Stromal cell of bone marrow (primary cell): Measurements from ENCODE around the gene SH2B2.
"Not testable (repeated sequence)": the region's sequence is repeated elsewhere in the genome, so short reads cannot be mapped to it uniquely, and the experiment has no call there.

Experiments used
- DNase-seq: peaks from one replicate; pipeline ENCODE4 v3.0.0-alpha.2; 2012; ENCODE audit warnings: low read depth

The SH2B2 gene

DNA sequence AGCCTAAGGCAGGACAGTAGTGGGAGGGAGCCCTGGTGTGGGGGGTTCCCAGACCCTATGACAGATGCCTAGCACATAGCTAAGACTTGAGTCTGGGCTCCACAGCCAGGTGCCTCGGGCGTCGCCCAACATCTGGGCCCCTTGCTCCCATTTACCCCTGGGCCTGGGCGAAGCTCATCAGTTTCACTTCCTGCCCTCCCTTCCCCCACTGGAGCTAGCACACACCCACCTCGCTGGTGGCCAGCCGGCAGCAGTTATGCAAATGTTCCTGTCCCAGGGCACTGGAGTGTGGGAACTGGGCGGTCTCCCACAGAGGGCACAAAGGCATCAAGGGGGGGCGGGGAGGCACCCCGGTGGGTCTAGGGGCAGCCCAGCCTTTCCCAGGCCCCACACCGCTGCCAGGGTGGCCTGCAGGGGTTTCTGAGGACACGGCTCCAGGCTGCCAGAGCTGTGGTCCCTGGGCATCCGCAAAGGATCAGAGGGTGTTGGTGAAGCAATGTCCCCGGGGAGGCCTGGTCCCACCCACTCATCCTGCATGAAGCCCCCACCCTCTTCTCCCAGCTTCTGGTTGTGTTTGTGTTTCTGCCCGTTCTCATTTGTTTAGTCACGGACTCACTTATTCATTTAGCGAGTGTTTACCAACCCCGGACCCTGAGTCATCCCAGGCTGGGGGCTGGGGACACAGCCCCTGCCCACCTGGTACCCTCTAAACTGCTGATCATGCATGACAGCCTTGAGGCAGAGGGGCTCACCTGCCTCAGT lies 20.4 kb downstream of the SH2B2 start:
- peak; percentile 9 for DNase-seq

DNA sequence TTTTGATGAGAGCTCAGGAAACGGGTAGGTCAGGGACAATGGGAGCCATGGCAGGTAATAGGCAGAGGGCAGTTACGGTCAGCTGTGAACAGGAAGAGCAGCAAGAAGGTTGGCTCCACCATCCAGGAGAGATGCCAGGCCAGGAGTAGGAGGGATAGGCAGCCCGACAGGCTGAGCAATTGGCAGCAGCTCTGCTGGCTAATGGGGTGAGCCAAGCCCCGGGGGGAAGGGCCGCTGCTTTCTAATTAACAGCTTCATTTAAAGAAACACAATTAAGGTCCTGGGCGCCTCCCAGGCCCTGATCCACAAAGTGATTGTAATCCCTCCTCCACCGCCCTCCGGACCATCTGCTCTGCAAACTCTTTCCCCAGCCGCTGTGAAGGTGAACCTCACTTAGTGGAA lies 23.7 kb downstream of the SH2B2 start:
- DNase-seq, result no peak

DNA sequence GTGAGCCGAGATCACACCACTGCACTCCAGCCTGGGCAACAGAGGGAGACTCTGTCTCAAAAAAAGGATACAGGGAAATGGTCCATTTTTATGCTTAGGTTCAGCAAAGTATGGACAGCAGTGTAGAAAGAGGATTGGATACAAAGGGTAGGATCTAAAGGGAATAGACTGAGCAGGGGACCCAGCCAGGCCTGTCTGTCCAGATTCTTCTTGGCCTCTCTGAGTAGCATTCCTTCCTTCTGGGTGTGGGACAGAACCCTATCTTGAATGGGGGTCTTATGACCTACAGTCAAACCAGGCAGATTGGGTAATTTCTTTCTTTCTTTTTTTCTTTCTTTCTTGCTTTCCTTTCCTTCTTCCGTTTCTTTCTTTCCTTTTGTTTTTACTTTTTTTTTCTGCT lies 25.6 kb downstream of the SH2B2 start:
- no peak for DNase-seq

DNA sequence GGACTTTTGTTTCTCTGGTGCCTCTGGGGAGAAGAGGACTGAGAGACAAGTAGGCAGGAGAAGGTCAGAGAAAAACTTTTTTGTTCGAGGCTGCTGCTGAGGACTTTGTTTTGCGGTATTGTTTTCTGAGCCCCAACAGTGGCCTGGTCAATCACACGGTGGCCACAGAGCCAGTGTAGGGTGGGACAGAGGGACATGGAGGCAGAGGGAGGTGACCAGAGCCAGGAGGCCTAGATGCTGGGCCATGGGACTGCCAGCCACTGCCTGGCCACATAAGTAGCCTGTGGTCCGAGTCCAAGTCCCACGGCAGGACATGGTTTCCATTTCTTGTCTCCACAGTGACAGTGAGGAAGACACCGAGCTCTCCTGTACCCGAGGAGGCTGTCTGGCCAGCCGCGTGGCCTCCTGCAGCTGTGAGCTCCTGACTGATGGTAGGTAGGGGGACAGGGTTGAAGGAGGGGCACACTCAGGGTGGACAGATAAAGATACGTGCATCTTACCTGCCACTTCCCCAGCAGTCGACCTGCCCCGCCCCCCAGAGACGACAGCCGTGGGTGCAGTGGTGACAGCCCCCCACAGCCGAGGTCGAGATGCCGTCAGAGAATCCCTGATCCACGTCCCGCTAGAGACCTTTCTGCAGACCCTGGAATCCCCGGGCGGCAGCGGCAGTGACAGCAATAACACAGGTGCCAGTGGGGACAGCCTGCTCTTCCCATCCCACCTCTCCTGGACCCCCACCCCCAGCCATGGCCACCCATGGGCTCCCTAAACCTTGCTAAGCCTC lies 27.5 kb downstream of the SH2B2 start:
- DNase-seq, result no peak

DNA sequence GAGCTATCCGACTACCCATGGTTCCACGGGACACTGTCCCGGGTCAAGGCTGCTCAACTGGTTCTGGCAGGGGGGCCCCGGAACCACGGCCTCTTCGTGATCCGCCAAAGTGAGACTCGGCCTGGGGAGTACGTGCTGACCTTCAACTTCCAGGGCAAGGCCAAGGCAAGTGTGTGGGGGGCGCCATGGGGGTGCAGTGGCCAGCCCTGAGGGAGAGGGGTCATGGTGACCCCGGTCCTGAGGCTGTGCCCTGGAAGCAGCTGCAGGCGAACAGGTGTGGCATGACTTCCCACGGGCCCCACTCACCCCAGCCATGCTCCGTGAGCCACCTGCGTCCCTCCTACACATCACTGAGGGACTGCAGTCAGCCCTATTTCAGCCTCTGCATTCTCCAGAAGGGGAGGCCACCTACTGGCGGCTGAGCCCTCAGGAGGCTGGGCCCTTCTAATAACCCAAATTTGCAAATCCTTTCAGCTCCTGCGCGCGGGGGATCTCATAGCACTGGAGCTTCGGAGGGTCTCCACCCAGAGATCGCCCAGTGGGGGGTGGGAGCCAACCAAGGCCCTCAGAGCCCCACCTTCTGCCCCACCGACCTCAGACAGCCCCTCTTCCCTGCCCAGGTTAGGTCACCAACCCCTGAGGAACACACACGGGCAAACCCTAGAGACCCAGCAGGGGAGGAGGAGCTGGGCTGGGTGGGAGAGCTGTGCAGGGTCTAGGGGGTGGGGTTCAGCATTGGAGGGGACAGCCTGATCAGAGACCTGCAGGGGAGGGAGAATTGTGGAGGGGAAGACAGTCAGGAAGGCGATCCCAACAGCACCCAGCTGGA lies 30.8 kb downstream of the SH2B2 start:
- no peak for DNase-seq

DNA sequence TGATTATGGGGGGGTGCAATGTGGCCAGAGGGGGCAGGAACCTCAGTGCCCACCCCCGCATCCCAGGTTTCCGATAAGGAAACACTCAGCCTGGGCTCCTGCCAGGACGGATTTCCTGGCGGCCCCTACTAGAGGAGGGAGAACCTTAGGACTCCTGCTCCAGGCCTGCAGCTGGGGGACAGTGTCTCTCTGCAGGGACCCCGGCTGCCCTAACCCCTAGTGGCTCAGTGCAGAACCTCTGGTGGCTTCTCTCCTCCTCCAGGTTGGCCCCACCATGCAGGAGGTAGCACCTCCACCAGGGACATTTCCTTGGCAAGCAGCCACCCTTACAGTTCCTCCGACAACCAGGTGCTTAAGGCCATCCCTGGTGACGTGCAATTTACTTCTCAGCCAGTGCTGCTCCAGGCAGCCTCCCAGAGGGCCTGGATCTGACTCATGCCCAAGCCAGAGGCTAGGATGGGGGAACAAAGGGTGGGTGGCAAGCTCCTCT lies 31.9 kb downstream of the SH2B2 start:
- no peak for DNase-seq

DNA sequence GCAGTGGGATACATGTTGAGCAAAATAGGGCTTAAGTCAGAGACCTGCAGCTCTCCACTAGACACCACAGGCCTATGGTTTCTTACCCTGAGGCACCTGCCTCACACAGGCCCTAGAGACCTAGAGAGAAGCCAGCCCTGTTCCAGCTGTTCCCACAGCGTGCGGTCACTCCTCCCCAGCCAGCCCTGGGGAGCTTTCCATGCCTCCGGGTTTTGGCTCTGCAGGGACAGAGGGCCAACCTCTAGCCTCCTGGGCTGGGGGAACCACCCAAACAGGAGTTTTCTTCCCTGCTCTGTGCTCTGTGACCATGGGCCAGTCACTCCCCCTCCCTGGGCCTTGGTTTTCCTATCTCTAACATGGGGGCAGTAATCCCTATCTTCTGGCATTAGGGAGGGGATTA lies 33.0 kb downstream of the SH2B2 start:
- DNase-seq, result no peak

DNA sequence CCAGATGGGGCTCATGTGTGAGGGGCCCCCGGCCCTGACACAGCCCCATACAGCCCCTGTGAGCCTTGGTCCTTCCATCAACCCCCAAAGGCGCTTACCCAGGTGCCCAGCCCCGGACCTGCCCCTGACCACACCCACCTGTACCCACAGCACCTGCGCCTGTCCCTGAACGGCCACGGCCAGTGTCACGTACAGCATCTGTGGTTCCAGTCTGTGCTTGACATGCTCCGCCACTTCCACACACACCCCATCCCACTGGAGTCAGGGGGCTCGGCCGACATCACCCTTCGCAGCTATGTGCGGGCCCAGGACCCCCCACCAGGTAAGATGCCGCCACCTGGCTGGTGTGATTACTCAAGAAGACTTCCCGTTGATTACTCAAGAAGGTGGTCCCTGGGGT lies 33.5 kb downstream of the SH2B2 start:
- no peak for DNase-seq

DNA sequence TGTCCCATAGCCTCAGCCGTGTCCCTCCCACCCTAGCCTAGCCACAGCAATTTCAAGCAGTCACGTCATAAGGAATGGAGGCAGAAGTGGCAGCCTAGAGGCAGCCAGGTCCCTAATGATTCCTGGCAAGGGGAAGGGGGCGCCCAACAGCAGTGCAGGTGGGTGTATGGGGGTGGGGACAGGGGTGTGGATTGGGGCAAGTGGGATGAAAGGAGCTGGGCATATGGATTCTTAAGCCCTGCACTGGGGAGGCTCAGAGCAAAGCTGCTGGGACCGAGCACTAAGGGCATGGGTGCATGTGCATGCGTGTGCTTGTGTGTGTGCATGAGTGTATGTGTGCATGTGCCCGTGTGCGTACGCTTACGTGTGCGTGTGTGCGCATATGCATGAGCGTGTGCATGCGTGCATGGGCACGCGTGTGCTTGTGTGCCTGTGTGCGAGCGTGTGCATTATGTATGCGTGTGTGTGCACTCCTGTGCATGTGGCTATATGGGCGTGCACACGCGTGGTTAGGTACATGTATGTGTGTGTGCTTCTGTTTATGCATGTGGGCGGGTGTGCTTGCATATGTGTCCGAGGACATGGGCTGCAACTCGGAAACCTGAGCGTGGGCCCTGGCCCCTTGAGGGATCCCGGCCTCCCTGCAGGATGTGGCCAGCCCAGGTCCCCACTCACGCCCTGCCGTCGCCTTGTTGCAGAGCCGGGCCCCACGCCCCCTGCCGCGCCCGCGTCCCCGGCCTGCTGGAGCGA lies 34.1 kb downstream of the SH2B2 start:
- no peak for DNase-seq

DNA sequence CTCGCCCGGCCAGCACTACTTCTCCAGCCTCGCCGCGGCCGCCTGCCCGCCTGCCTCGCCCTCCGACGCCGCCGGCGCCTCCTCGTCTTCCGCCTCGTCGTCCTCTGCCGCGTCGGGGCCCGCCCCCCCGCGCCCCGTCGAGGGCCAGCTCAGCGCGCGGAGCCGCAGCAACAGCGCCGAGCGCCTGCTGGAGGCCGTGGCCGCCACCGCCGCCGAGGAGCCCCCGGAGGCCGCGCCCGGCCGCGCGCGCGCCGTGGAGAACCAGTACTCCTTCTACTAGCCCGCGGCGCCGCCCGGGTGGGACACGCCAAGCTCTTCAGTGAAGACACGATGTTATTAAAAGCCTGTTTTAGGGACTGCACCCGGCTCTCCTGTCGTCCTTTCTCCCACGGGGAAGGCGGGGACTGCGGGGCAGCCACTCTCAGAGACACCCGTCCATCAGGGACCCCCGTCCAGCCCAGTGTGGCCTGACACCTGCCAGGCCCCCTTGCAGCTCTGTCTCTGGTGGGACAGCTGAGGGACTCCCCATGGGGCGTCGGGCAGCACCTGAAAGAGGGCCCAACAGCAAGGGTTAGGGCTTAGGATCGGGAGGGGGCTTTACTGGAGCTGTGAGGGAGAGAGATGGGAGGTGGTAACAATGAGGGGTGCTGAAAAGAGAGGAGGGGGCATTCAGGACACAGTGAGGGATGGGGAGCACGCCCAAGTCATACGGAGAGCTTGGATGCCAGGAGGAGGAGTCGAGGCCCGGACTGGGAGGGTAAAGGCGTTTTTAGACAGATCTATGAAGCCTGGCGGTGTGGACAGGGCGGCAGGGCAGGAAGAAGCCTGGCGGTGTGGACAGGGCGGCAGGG lies 34.9 kb downstream of the SH2B2 start:
- no peak for DNase-seq

DNA sequence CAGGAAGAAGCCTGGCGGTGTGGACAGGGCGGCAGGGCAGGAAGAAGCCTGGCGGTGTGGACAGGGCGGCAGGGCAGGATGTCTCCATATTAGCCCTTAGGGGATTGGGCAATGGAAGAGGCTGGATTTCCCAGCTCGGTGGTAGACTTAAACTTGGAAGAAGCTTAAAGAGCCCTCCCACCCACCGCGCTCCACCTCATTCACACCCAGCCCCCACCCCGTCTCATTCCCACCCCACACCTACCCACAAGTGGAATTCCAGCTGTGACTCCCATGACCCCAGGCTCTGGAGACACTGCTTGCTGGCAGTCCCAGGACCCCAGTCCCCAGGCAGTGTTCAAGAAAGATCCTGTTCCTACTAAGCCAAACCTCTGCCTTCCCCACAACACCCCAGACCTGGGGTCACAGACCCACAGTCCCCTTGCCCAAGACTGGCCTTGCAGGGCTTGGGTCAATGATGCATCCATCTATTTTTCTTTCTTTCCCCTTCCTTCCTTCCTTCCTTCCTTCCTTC lies 35.6 kb downstream of the SH2B2 start:
- DNase-seq, result no peak

DNA sequence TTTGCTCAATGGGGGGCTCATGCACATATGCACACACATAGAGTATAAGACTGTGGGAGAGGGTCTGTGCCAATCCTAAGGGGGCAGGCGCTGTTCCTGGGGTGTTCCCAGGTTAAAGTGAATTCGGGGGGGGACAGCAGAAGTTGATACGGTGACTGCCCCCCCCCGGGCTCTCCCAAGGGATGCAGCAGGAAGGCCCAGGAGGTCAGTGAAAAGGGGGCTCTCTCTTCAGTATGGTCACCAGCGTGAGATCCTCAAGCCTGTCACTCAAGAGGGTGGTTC lies 37.2 kb downstream of the SH2B2 start:
- DNase-seq, result no peak

DNA sequence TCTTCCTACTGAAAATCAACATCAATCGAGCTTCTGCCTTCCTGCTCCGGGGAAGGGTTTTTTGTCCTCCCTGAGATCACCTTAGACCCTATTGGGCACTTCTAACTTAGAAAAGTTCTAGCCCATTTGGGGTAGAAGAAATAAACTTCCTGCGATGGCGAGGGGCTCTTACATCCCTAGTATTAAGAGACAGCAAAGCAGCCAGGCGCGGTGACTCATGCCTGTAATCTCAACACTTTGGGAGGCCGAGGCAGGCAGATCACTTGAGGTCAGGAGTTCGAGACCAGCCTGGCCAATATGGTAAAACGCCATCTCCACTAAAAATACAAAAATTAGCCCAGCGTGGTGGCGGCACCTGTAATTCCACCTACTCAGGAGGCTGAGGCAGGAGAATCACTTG lies 38.4 kb downstream of the SH2B2 start:
- DNase-seq, result not testable (repeated sequence)

DNA sequence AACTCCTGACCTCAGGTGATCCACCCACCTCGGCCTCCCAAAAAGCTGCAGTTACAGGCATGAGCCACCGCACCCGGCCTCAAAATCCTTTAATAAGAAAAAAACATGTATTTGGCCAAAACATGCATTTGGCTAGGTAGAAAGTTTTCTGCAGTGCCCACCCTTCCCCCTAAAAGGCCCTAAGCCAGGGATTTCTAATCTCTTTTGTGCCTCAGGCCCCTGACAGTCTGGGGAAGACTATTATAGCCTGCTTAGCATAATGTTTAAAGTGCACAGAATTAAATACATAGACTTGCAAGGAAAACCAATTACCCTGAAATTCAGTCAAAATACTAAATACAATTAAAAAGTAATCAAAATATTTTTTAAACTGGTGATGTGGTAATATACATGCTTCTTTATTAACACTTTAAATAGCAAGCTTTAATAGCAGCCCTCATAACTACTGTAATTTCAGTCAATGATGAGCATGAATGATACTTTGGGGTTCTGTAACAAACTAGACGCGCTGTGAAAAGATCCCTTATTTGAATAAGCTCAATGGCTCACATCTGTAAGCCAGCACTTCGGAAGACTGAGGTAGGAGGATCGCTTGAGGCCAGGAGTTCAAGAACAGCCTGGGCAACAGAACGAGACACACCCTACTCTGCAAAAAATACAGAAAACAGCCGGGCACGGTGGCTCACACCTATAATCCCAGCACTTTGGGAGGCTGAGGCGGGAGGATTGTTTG lies 39.7 kb downstream of the SH2B2 start:
- DNase-seq, result no peak

DNA sequence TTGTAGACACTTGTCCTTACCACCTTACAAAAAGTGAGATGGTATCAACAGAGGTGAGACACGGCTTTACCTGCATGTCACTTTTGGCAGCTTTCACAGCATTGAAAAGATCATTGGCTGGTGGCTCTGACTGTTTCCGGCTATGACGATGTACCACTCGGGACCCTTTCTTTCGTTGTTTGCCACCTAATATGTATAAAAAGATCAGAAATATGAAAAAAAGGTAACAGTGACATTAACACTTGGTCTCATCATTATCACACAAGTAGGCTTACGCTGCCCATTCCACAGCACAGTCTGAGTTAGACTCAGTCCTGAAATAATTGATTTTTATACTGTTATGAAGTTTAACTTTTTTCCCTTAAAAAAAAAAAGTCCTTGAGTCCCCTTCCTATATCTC lies 40.5 kb downstream of the SH2B2 start:
- DNase-seq, result not testable (repeated sequence)

DNA sequence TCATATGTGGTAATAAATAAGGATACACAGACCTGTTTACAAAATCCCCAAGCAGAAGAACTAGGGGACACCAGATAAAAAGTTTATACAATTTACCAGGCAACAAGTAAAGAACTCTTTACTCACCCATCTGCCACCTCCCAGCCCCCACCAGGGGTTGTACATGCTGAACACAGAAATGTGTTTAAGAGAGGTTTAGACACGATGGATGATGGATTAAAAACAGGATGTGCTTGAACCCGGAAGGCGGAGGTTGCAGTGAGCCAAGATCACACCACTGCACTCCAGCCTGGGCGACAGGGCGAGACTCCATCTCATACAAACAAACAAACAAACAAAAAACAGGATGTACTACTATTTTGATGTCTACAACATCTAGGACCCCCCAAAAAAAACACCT lies 42.2 kb downstream of the SH2B2 start:
- DNase-seq, result not testable (repeated sequence)

DNA sequence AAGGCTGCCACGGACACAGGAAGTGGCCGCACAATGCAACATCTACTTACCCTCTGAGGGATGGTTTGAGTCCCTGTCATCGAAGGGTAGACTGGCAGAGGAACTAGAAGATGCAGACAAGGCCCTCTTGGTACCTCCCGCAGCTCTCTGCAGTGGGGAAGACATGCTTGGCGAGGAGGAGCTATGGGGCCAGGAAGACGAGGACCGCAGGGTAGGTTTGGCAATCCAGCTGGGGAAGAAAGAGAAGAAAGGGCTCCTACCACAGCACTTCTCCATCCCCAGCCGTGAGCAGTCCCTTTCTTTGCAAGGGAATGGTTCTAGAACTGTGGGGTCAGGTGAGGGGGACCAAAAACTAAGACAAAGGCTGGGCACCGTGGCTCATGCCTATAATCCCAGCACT lies 42.7 kb downstream of the SH2B2 start:
- not testable (repeated sequence) for DNase-seq

DNA sequence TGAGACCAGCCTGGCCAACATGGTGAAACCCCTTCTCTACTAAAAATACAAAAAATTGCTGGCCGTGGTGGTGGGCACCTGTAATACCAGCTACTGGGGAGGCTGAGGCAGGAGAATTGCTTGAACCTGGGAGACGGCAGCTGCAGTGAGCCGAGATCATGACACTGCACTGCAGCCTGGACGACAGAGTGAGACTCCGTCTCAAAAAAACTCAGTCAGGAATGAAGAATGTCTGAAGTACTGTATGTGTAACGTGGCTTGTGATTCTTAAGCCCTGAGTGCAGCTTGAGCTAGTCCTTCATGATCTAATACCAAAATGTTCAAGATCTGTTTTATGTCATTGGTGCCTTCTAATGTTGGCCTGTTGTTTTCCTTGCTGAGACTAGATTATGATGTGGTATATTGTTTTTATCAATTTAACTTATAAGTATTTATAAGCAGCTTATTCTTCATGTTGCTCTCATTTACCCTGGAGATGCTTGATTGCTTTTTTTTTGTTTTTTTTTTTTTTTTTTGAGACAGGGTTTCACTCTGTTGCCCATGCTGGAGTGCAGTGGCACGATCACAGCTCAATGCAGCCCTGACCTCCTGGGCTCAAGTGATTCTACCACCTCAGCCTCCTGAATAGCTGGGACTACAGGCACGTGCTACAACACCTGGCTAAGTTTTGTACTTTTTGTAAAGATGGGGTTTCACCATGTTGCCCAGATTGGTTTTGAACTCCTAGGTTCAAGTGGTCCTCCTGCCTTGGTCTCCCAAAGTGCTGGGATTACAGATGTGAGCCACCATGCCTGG lies 44.2 kb downstream of the SH2B2 start:
- not testable (repeated sequence) for DNase-seq

DNA sequence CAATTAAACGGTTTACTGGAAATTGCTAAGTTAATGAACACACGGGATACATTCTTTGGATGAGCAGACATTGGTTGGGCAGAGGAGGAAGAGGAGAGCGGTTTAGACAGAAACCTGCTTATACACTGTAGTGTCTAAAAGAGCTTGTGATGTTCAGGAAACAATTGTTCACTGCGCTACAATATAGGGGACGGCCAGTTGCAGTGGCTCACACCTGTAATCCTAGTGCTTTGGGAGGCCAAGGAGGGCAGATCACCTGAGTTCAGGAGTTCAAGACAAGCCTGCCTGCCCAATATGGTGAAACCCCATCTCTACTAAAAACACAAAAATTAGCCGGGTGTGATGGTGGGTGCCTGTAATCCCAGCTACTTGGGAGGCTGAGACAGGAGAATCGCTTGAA lies 48.9 kb downstream of the SH2B2 start:
- not testable (repeated sequence) for DNase-seq
